HG02973 (cell line): ENCODE results near the gene CPTP.
A peak's percentile ranks its signal among the peaks of the same experiment; 100 is the strongest.
"Not testable (repeated sequence)": the region's sequence is repeated elsewhere in the genome, so short reads cannot be mapped to it uniquely, and the experiment has no call there.

Experiments used
- ATAC-seq: cut with Tn5 transposase; IDR thresholded peaks from one replicate; pipeline ENCODE4 v1.9.1; 2021; ENCODE audit warnings: moderate library complexity; ENCODE audit not compliant: unreplicated experiment

CPTP gene

DNA sequence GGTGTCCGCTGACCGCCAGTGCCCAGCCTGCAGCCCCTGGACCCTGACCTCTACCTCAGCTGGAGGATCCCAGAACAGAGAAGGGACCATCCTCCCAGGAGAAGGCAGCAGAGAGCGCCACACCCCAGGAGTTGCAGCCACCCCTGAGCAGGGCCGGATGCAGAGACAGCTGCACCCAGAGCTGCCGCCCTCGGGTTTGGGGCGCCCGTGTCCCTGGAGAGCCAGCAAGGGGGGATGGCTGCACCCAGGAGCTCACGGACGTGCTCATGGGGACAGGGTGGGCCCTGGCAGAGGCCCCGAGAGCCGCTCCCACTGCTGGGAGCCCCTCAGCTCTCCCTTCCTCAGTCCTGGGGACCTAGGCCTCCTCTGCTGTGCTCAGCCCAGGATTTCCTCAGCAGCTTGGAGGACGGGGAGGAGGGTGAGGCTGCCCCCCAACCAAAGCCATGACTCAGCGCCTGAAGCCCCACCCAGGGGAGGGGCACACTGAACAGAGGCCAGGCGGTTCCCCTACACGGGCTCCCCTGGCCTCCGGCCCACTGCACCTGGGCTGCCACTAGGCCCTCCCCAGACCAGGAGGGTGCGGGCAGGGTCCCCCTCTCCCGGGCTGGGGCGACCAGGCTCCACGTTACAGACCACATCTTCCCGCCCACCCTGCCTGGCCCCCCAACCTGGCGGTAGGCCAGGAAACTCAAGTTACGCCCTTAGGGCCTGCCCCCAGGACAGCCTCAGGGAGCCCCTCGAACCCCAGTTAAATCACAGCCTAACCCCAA lies 19.1 kb upstream of the CPTP start:
- no peak for ATAC-seq

DNA sequence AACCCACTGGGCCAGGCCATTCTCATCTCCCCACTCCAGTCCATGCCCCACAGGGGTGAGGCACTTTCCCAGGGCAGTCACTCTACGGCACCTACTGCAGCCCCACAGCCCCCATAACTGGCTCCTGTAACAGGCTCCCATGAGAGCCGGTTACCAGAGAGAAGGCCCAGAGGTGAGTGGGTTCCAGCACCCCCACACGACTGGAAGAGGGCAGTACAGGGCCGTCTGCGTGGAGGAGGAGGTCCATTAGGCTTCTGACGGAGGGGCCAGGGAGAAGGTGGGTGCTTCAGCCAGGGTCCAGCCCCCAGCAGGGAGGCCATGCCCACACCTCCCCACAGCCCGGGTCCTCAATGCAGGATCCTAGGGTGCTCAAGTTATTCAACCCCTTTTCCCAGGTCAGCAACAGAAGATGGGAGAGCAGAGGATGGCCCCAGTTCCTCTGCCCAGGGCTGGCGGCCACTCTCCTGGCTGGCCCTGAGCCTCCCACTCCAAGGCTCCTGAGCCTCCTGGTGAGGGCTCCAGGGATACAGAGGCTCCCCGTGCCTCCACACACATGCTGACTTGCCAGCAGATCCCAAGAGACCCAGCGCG lies 18.4 kb upstream of the CPTP start:
- no peak for ATAC-seq

DNA sequence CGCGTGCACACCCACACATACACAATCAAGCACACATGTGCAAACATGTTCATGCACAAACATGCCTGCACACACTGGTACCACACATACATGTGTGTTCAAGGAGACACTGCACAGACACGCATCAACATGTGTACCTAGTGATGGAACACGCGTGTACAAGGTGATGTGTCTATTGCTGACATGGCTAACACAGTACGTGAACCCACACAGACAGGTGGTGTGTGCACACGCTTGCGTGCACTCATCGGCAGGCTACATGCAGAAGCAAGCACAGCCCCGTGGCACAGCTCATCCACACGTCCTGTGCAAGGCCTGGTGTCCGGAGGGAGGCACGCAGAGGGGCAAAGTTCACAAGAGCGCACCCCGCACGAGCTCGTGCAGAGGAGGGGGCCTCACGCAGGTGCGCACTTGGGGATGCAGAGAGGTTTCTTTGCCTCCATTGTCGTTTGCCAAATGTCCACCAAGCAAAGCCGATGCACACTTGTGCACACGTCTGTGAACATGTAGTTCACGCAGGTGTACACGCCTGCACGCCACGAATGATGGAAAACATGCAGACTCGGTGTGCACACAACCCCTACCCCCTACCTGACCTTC lies 17.8 kb upstream of the CPTP start:
- ATAC-seq = no peak

DNA sequence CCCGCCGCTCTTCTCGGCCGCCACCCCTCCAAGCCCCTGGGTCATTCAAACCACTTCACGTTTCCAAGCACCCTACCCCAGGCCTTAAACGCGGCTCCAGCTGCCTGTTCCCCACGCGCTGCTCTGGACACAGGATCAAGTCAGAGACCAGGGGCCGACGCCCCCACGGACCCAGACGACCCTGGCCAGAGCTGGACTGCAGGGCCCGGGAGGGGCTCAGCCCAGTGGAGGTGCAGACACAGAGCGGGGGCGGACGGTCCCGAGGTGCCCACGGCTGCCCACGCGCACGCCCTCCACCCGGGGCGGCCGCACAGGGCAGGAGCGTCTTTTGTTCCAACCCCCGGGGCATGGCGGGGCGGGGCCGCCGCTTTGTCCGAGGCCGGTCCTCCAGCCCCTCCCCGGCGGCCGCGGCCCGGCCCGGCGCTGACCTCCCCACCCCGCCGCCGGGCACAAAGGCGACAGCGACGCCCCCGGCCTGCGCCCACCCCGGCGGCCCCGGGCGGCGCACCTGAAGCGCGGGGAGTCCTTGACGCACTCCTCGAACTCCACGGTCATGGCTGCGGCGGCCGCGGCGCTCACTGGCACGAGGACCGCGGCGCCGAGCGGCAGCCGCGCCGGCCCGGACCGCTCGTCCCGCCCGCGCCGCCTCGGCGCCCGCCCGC lies 17.2 kb upstream of the CPTP start:
- ATAC-seq = peak; percentile 6

DNA sequence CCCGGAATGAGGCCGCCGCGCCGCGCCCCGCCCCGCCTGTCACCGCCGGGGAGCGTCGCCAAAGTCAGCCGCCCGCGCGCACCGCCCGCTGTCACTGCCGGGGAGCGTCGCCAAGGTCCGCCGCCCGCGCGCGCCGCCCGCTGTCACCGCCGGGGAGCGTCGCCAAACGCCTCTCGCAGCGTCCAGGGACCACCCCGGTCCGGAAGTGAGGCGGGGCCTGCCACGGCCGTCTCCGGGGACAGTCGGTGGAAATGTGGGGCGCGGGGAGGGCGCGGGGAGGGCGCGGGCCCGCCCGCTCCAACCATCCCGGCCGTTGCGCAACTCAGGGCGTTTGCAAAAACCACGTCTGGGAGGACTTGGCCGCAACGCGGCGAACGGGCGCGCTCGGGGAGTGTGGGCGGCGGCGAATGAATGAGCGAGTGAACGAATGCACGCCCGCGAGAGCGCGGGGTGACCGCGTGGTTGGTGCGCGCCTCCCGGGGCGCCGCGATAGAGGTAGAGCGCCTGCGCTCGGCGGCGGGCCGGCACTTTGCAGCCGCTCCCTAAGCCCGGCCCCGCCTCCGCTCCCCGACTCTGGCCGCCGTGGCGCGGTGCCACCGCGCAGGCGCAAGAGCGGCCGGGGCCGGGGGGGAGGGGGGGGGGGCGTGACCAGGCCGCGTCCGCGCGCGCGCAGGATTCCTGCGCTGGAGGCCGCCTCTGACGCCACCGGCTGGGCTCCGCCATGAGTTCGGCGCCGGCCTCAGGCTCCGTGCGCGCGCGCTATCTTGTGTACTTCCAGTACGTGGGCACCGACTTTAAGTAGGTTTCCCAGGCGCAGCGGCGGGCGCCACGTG lies 16.5 kb upstream of the CPTP start, which contains the start of the genes ACAP3 and PUSL1:
Gene ACAP3, minus strand, starts transcription at position 8 of the 833 bp plus-strand sequence. CDS start 115 bp downstream, outside the sequence.
Gene PUSL1, plus strand, starts transcription at position 675 of the 833 bp plus-strand sequence. Its CDS starts 47 bp downstream, at position 722.
- peak; percentile 51 for ATAC-seq

DNA sequence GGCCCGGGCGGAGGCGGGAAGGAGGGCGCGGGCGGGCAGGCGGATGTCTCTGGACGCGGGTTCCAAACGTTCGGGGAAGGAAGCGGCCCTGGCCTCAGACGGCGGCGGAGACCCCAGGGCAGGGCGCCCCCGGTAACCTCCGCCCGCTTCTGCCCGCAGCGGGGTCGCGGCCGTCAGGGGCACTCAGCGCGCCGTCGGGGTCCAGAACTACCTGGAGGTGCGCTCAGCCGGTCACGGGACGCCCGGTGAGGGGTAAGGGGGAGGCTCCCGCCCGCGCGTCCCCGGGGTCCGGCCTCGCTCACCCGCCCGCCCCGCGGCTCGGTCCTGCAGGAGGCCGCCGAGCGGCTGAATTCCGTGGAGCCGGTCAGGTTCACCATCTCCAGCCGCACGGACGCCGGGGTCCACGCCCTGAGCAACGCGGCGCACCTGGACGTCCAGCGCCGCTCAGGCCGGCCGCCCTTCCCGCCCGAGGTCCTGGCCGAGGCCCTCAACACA lies 15.8 kb upstream of the CPTP start:
- no peak for ATAC-seq

GRCh38 chr1:1309251-1310108 lies 15.1 kb upstream of the CPTP start:
- no peak for ATAC-seq

- no peak for ATAC-seq
Measured at GRCh38 chr1:1310109-1310385, 14.6 kb upstream of the CPTP start.

- ATAC-seq = no peak
Measured at GRCh38 chr1:1310476-1311053, 14.0 kb upstream of the CPTP start.

GRCh38 chr1:1311107-1312104 lies 13.2 kb upstream of the CPTP start:
- no peak for ATAC-seq

DNA sequence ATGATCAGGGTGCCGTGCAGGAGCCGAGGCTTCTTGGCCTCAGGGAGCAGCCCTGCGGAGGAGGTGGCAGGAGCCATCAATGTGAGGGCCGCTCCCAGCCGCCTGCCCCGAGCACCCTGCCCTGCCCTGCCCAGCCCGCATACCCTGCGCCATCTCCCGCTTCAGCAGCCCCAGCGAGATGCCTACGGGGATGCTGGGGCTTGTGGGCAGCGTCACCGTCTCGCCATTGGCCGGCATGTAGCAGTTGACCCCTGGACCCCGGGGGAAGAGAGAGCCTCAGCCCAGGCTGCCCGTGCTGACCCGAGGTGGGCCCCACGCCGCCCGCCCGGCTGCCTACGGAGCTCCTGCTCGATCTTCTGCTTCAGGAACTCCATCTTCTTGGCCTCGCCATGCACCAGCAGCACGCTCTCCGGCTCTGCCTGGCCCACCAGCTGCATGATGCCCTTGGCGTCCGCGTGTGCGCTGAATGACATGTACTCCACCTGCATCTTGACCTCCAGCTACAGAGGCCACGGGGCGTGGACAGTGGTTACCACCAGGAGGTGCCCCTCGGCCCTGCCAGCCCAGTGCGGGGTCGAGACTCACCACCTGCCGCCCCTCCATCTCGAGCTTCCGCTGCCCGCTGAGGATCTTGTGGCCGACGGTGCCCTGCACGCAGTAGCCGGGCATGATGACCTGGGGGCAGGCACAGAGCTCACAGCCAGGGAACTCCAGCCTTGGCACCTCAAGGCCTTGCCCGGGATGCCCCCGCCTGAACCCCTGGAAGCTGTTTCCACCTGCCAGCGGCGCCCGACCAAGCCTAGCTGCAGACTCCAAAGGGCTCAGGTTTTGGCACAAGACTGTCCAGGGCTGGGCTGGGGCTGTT lies 11.9 kb upstream of the CPTP start:
- no peak for ATAC-seq

DNA sequence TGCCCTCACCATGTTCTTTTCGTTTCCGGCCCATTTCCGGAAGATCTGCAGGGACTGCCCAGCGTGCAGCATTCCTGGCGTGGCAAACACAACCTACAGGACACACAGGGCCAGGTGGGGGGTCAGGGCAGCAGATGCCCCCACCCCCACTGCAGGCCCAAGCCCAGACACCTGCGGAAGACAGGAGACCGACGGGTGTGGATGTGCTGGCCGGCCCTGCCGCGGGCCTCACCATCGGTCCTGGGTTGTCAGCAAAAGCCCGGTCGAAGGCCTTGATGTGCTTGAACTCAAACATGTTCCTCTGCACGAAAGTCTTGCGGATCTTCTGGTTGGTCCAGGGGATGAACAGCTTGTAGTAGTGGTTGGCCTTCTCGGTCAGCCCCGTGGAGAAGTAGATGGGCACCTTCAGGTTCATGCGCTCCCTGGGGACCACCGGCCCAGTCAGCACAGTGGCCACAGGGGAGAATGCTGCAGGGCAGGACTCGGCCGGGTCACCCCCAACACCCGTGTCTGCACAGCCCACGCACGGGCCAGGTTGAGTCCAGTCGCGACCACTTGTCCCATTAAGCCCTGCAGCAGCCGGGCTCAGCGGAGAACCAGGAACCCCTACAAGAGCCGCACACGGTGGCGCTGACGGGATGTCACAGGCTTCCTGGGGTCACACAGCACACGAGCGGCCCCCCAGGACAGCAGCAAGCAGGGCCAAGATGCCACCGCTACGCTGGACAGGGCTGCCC lies 10.9 kb upstream of the CPTP start:
- ATAC-seq = no peak

DNA sequence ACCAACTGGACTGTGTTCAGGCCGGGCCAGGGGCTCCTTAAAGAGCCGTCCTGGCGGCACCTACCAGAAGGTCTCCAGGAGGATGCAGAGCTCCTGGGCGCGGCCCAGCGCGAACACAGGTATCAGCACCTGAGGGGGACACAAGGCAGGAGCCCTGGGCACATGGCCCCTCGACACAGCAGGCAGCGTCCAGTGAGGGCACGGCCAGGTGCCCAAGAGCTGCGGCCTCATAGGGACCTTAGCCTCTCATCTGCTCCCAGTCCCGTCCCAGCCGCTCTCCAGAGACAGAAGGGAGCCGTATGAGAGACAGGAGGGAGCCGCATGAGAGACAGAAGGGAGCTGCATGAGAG lies 10.4 kb upstream of the CPTP start:
- no peak for ATAC-seq

- ATAC-seq = no peak
Measured at GRCh38 chr1:1314678-1315335, 9.8 kb upstream of the CPTP start.

GRCh38 chr1:1315435-1315954 lies 9.1 kb upstream of the CPTP start:
- ATAC-seq = no peak

DNA sequence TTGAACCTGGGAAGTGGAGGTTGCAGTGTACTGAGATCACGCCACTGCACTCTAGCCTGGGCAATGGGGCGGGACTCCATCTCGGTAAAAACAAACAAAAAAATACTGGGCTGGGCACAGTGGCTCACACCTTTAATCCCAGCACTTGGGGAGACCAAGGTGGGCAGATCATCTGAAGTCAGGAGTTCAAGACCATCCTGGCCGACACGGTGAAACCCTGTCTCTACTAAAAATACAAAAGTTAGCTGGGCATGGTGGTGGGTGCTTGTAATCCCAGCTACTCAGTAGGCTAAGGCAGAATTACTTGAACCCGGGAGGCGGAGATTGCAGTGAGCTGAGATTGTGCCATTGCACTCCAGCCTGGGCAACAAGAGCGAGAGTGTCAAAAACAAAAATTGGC lies 8.4 kb upstream of the CPTP start:
- not testable (repeated sequence) for ATAC-seq
